ENCODE data around the gene RNF167. TPM values are rescaled to one million over a fixed set of nuclear protein-coding genes. Genes with fewer than 3 reads are reported as not detected.
A peak's percentile ranks its signal among the peaks of the same experiment; 100 is the strongest.

Gene RNF167
- total and polyA plus RNA-seq, 9 donors: 22.7 to 221 (median 79.4) TPM

GRCh38 chr17:4949321-4950074 is 9.4 kb downstream of the RNF167 start:
- no peaks in the 10 kb centered on the region for H3K9me3 ChIP-seq
- peak overlapping the region; percentile 100 for H3K4me3 ChIP-seq
- peak; percentile 78 to 81 (median 80) for DNase-seq
- no peaks in the 10 kb centered on the region for H3K27me3 ChIP-seq
- peaks cover 2% of the 10 kb centered on the region for H3K4me1 ChIP-seq (ENCODE audit: insufficient read depth)
- TF ChIP-seq POLR2A (IDR thresholded peaks at IDR 0.05) (no peak), EP300 (IDR thresholded peaks at IDR 0.05) (no peak)
- TF ChIP-seq, protein P1, sequence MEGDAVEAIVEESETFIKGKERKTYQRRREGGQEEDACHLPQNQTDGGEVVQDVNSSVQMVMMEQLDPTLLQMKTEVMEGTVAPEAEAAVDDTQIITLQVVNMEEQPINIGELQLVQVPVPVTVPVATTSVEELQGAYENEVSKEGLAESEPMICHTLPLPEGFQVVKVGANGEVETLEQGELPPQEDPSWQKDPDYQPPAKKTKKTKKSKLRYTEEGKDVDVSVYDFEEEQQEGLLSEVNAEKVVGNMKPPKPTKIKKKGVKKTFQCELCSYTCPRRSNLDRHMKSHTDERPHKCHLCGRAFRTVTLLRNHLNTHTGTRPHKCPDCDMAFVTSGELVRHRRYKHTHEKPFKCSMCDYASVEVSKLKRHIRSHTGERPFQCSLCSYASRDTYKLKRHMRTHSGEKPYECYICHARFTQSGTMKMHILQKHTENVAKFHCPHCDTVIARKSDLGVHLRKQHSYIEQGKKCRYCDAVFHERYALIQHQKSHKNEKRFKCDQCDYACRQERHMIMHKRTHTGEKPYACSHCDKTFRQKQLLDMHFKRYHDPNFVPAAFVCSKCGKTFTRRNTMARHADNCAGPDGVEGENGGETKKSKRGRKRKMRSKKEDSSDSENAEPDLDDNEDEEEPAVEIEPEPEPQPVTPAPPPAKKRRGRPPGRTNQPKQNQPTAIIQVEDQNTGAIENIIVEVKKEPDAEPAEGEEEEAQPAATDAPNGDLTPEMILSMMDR (IDR thresholded peaks at IDR 0.05): no peak
- intact Hi-C loops (cut with DNase I): no loop called here
- peak overlapping the region; percentile 82 to 96 for H3K27ac ChIP-seq
- H3K36me3 ChIP-seq: no peaks in the 10 kb centered on the region
- WGBS, 3 donors: 0 to 1% (median 1%) methylated on average over 24 to 75 of the region's 75 CpGs

DNA sequence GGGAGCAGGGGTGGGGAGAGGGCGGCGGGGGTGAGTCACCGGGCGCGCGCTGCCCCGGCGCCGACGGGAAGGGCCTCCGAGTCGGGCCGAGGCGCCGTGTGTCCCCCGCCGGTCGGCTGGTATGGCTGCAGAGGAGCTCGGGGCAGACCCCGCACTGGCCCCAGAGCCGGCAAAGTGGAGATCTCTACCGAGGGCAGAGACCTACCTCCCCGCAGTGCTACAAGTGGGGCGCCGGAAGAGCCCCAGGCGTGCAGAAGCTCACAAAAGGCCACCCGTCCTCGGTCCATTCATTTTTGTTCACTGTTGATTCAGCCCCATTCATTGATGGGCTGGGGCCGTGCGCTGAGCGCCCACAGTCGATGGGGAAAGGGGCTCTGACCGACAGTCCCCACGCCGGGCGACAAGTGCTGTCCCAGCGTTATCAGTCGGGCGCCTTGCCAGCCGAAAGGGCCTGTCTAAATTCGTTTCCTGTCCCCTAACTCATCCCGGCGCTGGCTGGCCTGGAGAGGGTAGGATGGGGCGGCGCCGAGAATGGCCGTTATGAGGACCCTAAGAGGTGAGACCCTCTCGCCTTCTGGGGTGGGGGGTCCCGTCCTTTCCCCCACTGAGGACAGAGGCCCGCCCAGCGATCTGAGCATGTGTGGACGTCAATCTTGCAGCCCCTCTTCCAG is 10.1 kb downstream of the RNF167 start:
- H3K27ac ChIP-seq: peak overlapping the region; percentile 82 to 96
- H3K9me3 ChIP-seq: no peaks in the 10 kb centered on the region
- peak overlapping the region; percentile 100 for H3K4me3 ChIP-seq
- intact Hi-C loops (cut with DNase I): no loop called here
- no peaks in the 10 kb centered on the region for H3K27me3 ChIP-seq
- peaks cover 2% of the 10 kb centered on the region for H3K4me1 ChIP-seq (ENCODE audit: insufficient read depth)
- H3K36me3 ChIP-seq: no peaks in the 10 kb centered on the region
- peak; percentile 59 to 76 (median 74) for DNase-seq
- TF ChIP-seq EP300 (IDR thresholded peaks at IDR 0.05): no peak
- TF ChIP-seq, protein P1 (IDR thresholded peaks at IDR 0.05): no peak
- no peak for TF ChIP-seq POLR2A (IDR thresholded peaks at IDR 0.05)
- 15 to 21% (median 17%) methylated on average over 28 to 52 of the region's 52 CpGs for WGBS, 3 donors

- DNase-seq: peak in 4 of 5 donors; percentile 58 to 72 (median 62)
- TF ChIP-seq POLR2A (IDR thresholded peaks at IDR 0.05) (no peak), EP300 (IDR thresholded peaks at IDR 0.05) (no peak)
- intact Hi-C loops (cut with DNase I): no loop called here
- no peaks in the 10 kb centered on the region for H3K4me1 ChIP-seq (ENCODE audit: insufficient read depth)
- H3K27me3 ChIP-seq: no peaks in the 10 kb centered on the region
- peak within 1 kb of the TSS; percentile 100 for H3K4me3 ChIP-seq
- 48 to 61% (median 60%) methylated on average over 7 of the region's 7 CpGs for WGBS, 3 donors
- H3K9me3 ChIP-seq: no peaks in the 10 kb centered on the region
- H3K27ac ChIP-seq: peak within 1 kb of the TSS; percentile 82 to 96
- no peaks in the 10 kb centered on the region for H3K36me3 ChIP-seq
Measured at GRCh38 chr17:4950746-4951204, 10.7 kb downstream of the RNF167 start, which contains the start of gene ENO3. ENO3 (plus strand) TSS chr17:4951119; CDS start chr17:4951830, 711 bp downstream.

DNA sequence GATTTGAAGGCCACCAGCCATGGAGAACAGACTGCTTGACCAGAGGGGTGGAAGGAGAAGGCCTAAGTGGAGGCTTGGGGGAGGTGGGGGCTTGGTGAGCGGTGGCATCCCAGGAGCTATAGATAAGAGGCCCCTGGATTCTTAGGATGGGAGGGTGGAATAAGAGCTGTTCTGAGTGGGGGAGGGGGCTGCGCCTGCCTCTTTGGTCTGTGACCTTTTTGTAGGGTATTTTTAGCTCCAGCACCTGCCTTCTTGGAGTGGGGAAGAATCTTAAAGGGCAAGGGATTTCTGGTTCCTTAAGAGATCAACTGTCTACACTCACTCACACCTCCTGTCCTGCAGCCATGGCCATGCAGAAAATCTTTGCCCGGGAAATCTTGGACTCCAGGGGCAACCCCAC is 11.4 kb downstream of the RNF167 start:
- WGBS, 3 donors: 78 to 85% (median 81%) methylated on average over 3 of the region's 3 CpGs
- no peaks in the 10 kb centered on the region for H3K36me3 ChIP-seq
- no peaks in the 10 kb centered on the region for H3K27me3 ChIP-seq
- H3K9me3 ChIP-seq: no peaks in the 10 kb centered on the region
- no peak overlapping the region for H3K27ac ChIP-seq
- H3K4me3 ChIP-seq: no peak overlapping the region
- intact Hi-C loops (cut with DNase I): no loop called here
- no peaks in the 10 kb centered on the region for H3K4me1 ChIP-seq (ENCODE audit: insufficient read depth)
- DNase-seq: no peak
- TF ChIP-seq POLR2A (IDR thresholded peaks at IDR 0.05): no peak
- no peak for TF ChIP-seq EP300 (IDR thresholded peaks at IDR 0.05)
- TF ChIP-seq, protein P1 (IDR thresholded peaks at IDR 0.05): no peak

Data from ovary (tissue), 9 donors.